Kasumi-1 (cell line): ENCODE results near the gene FRRS1.

Source experiments
- DNase-seq, 2 experiments: peaks; one replicate each; lab custom pipeline; 2025; lab: John Stamatoyannopoulos, UW

The FRRS1 gene

DNA sequence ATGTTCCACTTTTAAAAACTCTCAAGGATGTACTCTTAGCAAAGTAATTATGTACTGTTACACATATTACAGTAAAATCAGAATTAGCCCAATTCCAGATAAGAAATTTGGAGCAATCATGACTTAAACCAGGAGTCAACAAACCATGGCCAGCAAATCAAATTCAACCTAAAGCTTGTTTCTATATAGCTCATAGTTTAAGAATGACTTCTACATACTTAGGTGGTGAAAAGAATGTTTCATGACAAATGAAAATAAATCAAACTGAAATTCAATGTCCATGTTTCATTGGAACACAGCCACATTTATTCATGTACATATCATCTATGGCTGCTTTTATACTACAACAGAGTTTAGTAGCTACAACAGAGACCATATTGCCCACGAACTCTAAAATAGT is 35.1 kb downstream of the FRRS1 start:
- no peak for DNase-seq

DNA sequence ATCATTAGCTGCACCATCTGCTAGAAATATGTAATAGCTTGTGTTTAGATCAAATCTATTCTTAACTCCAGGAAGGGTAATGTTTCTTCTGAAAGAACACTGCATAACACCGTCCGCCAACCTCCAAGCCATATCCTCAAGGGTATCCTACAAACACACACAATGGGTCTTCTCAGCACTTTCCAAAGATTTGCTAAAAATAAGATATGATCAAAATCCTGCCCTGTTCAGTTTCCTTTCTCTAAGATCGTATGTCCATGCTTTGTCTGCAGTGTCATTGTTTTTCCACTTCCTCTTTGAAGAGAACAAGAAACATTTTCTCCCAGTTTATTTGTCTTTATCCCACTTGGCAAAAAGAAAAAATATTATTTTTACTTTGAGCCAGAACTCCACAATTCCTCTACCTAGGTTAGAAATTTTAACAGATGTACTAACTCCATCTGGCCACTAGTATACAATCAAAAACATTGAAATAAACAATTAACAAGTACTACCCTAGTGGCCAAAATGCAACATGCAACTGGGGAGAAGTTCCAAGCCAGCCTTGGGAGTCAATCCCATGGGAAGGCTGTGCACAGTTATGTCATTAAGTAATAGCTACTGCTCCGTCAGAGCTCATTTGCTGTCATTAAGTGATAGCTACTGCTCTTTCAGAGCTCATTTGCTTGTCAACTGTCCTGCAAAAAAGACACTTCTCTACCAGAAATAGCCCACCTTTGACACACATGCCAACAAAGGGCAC is 37.8 kb downstream of the FRRS1 start:
- peak; percentile 34 to 45 for DNase-seq

DNA sequence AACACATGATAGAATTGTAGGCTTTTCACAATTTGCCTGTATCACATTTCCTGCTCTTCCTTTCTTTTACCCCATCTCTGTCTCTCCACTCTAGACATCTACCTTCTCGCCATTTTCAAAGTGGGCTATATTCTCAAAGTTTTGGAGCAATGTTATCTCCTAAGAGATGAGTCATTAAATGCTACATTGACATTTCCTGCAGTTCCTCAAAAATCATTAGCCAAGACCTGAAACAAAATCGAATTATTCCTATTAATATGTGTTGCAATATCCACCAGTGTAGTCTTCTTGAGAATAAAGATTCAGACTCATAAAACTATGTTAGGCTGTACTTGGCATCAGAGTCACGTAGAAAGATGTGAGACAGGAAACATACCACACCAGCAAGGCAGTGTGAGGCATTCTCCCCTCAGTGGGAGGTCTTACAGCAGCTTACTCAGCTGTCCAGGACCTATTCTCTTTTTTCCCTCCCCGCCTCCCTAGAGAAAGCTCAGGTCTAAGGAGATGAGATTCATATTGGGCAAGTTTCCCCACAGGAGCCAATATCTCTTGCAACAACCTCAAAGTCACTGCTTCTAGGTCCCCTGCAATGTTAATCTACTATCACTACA is 38.8 kb downstream of the FRRS1 start:
- no peak for DNase-seq

DNA sequence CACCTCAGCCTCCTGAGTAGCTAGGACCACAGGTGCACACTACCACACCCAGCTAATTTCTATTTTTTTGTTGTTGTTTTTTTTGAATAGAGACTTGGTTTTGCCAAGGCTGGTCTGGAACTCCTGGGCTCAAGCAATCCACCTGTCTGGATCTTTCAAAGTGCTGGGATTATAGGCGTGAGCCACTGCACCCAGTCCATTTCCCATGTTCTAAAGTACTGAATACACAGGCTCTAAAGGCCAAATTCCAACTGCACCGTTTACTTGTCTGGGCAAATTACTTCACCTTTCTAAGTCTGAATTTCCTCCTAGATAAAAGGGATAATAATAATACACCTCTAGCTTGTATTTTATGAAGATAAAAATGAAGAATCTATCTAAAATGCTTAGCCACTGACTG is 39.6 kb downstream of the FRRS1 start:
- DNase-seq, result no peak

DNA sequence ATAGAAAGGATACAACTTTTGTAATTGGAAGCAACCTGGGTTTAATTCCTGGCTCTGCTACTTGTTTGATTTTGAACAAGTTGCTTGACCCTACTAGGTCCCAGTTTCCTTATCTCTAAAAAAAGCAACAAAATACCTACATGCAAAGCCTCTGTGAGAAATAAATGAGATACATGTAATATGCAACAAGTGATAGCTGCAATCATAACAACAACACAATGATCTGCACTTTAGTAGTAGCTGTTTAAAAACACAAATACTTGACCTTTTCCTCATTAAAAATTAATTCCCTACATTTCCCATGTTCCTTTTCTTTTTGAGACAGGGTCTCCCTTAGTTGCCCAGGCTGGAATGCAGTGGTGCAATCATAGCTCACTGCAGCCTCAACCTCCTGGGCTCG is 40.0 kb downstream of the FRRS1 start:
- DNase-seq, result no peak

DNA sequence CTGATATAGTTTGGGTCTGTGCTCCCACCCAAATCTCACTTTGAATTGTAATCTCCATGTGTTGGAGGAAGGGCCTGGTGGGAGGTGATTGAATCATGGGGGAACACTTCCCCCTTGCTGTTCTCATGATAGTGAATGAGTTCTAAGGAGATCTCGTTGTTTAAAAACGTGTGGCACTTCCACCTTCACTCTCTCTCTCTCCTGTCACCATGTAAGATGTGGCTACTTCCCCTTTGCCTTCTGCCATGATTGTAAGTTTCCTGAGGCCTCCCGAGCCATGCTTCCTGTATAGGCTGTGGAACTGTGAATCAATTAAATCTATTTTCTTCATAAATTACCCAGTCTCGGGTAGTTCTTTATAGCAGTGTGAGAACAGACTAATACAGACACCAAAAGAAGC is 40.4 kb downstream of the FRRS1 start:
- DNase-seq, result peak; percentile 42 to 58

DNA sequence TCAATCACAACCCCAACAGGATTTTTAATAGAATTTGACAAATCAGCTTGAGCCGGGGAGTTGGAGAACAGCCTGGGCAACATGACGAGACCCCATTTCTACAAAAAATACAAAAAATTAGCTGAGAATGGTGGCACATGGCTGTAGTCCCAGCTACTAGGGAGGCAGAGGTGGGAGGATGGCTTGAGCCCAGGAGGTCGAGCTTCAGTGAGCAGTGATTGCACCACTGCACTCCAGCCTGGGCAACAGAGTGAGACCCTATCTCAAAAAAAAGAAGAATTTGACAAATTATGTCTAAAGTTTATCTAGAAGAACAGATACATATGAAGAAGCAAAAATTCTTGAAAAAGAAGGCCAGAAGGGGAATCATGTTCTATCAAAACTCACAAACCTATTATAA is 43.2 kb downstream of the FRRS1 start:
- no peak for DNase-seq

DNA sequence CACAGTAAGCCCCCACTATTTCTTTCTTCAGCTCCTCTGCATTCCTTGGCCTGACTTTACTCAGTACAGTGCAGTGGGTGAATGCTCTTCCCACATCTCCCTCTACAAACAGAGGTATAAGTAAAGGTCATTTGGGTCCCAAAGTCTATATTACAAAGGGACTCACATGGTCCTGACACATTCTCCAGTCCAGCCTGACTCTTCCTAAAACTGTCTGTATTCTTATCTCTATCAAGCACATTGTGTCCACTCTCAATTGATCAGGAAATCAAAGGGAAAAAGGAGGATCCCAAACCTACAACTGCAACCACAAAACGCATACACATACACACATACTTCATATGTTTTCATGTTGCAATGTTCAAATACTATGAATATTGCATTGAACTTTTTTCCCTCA is 49.4 kb downstream of the FRRS1 start:
- DNase-seq, result no peak

DNA sequence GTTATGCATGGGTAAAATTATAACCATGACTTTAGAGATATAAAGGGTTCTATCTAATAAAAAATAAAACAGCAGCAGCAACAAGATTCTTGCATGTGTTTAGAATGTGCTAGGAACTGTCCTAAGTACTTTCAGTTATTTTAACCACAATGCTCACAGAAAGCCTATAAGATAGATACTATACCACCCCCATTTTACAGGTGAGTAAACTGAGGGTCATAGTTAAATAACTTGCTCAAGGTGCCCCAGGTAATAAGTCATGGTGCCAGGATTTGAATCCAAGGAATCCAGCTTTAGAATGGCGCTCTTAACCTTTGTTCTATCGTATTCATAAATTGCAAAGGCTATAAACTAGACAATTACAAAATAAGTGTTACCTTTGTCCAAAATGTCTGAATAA is 53.4 kb downstream of the FRRS1 start:
- no peak for DNase-seq

DNA sequence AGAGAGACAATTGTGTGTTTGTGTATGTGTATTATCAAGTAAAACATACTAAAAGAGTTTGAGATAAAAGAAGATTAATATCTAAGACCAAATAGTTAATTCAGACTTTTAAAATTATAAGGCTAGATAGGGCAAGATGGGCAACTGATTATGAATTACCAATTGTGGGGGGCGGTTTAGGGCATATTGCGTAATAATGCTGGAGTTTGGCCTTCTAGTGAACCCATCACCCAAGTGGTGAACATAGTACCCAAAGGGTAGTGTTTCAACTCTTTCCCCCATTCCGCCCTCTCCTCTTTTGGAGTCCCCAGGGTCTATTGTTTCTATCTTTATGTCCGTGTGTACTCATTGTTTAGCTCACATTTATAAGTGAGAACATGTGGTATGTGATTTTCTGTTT is 55.4 kb downstream of the FRRS1 start:
- DNase-seq, result no peak

DNA sequence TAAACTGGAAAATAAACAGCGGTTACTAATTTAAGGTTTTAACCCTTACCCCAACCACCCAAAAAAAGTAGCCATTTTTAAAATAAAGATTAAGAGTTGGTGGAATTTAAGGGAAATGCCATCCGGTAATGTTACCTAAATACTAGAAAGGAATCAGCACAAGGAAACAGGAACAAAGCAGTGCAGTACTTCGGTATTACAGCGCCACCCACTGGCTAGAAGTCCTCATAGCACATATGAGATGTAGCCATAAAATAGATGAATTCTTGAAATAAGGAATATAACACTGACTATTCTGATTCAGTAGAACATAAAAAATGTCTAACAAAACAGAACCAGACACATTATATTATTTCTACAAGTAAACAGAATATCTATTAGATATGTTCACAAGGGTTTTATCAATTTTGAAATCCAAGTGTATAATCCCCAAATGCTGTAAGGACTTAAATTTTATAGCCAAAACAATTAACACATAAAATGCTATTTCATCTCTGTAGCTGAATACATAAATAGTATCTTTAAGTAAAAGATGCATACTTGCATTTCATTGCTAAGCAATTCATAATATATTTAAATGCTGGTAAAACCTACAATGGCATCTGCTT is 58.8 kb downstream of the FRRS1 start:
- DNase-seq, result peak; percentile 80 to 90

DNA sequence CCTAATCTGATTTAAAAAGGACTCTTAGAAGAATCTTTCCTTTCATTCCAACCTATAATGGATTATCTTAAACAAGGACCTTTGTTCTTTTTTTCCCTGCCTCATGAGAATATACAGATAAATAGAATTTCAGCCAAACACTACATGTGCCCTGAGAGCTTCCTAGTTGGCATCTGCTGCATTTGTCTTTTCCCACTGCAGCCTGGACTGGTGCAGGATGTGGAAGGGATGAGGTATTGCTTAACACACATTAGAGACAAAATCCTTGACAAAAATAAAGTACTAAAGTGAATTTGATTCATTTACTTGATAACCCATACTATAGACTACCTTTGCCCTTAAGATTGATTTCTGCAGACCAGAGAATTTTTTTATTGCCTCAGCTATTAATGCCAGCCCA is 61.0 kb downstream of the FRRS1 start:
- no peak for DNase-seq

DNA sequence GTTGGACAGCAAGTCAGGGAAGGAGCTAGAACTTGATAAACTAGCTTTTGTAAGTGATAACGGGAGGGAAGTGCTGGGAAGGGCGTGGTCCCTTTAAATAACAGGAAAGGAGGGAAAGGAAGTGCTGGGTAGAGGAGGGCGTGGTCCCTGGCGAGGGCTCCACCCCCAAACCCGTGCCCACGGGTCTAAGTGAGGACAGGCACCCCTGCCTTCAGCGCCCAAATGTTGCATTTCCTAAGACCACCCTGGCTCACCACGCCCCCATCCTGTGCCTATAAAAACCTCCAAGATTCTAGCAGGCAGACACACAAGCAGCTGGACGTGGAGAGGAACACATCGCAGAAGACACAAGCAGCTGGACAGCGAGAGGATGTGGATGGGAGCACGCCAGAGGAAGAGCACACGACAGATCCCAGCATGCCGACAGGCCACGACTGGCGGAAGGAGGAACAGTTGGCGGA is 62.0 kb downstream of the FRRS1 start:
- no peak for DNase-seq

DNA sequence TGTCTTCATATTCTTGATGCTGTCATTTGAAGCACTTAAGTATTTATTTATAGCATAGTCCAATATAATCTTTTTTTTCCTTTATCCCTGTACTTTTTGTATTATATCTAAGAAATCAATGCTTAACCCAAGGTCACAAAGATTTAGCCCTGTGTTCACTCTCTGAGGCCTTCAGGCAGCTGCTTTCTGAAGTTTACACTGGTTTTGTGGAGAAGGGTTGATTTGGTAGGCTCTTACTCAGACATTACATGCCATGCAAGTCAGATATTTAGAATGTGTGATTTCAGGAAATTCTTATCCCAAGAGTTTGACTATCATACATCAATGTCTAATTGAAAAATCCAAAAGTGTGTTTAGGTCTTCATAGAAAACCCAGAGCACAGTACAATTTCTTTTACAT is 64.2 kb downstream of the FRRS1 start:
- no peak for DNase-seq

DNA sequence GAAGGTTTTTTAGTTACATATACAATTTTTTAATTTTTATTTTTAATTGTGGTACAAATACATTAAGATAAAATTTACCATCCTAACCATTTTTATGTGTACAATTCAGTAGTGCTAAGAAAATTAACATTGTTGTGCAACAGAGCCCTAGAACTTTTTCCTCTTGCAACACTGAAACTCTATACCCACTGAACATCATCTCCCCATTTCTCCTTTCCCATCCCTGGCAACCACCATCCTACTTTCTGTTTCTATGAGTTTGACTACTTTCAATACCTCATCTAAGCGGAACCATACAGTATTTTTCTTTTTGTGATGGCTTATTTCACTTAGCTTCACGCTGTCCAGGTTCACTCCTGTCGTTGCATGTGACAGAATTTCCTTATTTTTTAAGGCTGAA is 66.4 kb downstream of the FRRS1 start:
- no peak for DNase-seq

DNA sequence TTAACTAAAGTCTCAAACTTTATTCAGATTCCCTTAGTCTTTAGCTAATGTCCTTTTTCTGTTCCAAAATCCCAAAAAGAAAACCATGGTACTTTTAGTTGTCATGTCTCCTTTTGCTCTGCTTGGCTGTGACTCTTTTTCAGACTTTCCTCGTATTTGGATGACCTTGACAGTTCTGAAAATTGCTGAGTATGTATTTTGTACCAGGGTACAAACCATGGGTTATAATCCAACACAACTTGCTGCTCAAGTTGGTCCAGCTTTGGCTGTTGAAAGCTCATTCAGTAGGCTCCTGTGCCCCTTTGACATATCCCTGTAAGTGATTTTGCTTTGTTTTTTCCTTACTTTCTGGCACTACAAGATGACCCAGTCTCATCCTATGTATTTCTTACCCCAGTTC is 68.9 kb downstream of the FRRS1 start:
- no peak for DNase-seq

DNA sequence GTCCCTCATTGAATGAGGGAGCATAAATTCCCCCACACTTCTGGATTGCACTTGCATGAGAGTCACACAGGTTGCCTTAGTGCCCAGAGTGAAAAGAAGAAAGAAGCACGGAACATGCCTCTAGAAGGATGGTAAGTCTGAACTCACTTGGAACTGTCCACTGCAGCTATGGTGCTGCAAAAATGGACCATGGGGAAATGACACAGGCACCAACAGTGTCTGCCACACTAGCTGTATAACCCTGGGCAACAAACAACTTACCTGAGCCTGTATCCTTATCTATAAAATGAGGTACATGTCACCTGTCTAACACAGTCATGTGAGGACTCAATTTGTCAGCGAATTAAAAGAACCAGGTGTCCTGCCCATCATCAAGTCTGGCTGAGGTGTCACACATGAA is 69.8 kb downstream of the FRRS1 start:
- DNase-seq, result no peak

DNA sequence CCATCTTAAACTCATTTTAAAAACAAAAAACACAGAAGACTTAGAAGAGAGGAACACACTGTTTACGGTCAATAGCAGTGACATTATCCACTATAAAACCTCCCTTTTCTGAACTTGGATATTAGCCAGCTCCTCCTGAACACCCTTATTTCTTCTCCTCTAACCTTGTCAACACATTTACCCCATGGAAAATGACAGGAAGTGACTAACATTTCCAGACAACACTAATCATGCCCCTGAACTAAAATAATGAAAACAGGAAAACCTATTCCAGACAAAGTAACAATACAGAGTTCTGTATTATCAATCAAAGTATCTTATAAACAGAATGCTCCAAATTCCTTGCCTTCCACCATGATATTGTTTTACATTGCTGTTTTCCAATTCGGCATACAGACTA is 75.3 kb downstream of the FRRS1 start:
- DNase-seq, result no peak

DNA sequence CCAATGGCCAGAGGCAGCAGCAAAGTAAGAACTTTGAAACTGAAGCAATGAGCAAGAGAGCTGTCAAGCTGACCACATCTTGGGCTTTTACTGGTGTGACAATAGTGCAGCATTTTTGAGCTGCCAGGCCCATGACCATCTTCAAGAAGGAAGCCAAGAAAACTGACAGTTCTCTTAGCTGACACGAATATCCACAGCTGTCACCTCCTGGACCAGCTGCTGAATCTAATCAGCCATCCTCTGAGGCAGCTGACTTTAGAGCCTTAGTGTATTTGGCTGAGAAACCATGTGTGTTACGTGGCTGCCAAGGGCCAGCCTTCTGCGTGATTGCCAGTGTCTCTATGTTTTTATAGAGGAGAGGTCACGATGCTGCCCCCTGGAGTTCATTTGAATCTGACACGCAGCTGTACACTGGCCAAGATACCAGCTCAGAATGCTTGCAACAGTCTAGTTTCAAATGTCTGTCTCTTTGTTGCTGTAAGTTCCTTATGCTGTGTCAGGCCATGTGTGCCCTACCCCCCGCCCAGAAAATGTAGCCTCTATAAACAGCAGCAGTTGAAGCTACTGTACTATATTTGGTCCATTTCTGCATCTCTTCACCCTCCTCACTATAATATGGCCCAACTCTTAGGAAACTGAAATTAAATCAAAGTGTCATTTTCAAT is 80.8 kb downstream of the FRRS1 start:
- peak; percentile 72 to 81 for DNase-seq

DNA sequence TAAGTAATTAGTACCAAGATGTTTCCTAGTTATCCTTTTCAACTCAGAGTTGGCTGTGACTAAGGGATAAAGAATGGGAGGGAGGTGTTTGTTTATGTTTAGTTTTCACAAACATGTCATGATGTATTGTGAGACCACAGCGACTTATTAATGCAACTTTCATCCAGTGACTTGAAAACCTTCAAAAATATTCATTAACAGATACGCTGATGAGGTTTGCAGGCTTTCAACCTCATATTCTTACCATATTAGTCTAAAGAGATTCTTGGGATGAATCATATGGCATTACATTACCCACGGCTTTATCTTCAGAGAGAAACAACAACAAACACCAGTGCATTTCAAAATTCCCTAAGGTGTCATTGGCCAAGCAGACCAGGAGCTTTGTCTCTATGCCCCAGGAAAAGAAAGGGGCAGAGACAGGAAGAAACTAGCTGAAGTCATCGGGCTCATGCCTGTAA is 84.1 kb downstream of the FRRS1 start:
- no peak for DNase-seq

DNA sequence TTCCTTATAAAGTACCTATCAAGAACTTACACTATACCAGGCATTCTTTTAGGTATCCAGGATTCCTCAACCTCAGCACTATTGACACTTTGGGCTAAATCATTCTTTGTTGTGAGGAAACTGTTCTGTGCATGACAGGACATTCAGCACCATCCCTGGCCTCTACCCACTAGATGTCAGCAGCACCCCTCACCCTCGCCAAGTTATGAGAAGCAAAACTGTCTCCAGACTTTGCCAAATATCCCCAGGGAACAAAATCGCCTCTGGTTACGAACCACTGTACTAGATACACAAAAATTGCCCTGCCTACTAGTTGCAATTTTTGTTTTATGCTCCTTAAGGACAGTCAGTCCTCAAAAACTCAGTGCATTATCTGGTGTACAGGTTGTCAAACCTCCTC is 84.9 kb downstream of the FRRS1 start:
- DNase-seq, result no peak

DNA sequence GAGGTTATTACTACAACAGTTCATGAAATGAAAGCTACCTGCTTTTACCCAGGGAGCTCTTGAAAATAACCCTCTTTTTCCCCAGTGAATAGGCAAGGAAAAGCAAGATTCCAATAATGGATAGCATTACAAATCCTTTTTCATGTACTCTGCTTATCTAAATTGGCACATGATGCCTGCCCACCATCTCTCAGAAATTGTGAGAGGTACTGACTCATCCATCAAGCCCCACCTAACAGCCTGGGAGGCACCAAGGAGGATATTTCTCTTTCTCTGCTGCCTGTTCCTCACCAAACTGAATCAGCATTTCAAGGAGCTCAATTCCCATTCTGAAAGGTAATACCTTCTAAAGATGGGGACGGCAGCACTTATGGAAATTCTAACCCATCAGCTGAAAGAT is 86.2 kb downstream of the FRRS1 start:
- DNase-seq, result no peak

DNA sequence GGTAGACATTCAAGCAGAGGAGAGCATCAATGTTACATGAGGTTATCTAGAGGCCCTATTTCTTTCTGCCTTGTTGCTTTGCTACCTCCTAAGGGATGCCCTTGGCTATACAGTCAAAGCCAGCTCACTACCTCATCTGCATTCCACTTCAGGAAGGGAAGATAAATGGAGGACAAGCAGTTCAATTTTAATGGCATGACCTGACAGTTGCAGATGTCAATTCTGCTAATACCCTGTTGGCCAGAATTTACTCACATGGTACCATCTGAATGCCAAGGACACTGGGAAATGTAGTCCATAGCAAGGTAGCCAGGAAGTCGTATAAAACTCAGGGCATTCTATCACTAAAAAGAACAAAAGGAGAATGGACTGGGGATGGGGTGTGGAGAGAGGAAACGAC is 89.0 kb downstream of the FRRS1 start:
- DNase-seq, result no peak
